ENCODE measurements around the gene PTPRO. TPM values are rescaled to one million over a fixed set of nuclear protein-coding genes. Genes with fewer than 3 reads are reported as not detected.
"Not testable (repeated sequence)": the region's sequence is repeated elsewhere in the genome, so short reads cannot be mapped to it uniquely, and the experiment has no call there.

Gene PTPRO
- polyA plus RNA-seq, 3 donors: 186 to 231 (median 195) TPM

DNA sequence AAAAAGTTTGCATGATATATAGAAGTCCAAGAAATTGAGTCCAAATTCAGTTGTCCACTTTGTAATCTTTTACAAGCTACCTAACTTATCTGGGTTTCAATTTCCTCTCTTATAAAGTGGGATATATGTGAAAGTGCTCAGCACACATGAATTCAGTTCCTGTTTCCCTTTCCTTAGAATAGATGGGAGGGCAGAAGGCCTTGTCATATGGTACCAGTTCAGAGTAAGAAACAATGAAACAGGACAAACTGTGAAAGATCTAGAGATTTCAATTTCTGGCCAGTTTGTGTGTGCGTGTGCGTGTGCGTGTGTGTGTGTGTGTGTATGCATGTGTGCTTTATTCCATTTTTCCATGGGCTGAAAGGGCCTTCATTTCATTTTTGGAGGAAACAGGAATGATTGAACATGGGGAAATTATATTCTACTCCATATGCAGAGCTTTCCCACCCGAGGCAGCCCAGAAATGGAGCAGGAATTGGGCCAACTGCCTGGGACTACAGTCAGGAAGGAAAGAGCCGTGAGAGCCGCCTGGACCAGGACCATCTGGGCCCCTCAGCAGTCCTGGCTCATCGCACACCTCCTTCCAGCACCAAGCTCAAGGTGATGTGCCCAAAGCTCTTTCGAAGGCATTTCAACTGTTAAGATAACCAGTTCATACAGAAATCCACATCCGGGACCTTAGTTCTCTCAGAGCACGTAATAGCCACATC lies 283.7 kb downstream of the PTPRO start:
- no peak for DNase-seq (ENCODE audit: extremely low read depth in 1 of 11, low read depth in 9 of 11, low spot score in 4 of 11)

DNA sequence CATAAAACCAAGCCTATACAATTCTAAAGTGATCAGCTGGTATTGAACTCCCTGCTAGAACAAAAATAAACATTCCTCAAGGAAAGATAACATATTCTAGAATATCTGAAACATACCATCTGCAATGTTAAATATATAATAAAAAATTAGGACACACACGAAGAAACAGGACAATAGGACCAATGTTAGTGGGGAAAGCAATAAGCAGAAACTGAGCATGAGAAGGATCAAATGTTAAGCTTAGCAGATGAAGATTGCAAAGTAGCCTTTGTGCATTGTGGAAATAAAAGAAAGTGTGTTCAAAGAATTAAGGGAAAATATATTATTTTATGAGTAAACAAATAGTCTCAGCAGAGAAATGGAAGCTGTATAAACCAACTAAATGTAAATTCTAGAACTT lies 286.1 kb downstream of the PTPRO start:
- no peak for DNase-seq (ENCODE audit: extremely low read depth in 1 of 11, low read depth in 9 of 11, low spot score in 4 of 11)

DNA sequence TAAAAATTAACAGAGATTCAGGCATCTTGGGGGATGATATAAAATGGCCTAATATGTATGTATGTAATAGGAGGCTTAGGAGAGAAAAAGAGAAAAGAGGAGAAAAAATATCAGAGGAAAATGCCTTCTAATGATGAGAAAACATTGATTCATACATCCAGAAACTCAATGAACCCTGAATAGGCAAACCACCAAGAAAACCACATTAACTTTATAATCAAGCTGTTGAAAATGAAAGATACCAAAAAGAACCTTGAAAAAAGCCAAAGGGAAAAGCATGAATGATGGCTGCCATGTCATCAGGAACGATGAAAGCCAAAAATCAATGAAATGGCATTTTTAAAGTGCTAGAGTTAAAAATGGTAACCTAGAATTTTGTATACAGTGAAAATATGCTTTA lies 286.6 kb downstream of the PTPRO start:
- no peak for DNase-seq (ENCODE audit: extremely low read depth in 1 of 11, low read depth in 9 of 11, low spot score in 4 of 11)

DNA sequence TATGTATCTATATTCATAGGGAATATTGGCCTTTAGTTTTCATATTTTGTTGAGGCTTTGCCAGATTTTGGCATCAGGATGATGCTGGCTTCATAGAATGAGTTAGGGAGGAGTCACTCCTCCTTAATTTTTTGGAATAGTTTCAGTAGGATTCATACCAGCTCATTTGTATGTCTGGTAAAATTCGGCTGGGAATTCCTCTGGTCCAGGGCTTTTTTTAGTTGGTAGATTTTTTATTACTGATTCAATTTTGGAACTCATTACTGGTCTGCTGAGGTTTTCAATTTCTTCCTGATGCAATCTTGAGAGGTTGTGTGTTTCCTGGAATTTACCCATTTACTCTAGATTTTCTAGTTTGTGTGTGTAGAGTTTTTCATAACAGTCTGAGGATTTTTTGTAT lies 291.7 kb downstream of the PTPRO start:
- no peak for DNase-seq (ENCODE audit: extremely low read depth in 1 of 11, low read depth in 9 of 11, low spot score in 4 of 11)

DNA sequence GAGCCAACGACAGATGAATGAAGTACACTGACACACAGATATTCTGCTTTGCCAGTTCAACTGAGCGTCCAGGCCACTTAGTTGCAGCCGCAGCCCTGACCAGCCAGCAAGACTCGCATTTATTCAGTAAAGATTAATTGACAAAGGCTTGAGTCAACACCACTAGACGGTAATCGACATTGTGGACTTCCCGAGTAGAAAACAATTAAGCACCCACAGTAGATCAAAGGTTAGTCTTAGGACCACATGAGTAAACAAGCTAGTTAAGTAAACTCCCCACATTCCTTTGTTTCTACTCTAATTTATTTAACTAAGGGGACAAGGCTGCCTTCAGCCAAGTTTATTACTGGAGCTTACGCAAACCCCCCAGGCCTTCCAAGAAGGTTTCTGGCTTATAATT lies 294.2 kb downstream of the PTPRO start:
- not testable (repeated sequence) for DNase-seq (ENCODE audit: extremely low read depth in 1 of 11, low read depth in 9 of 11, low spot score in 4 of 11)

DNA sequence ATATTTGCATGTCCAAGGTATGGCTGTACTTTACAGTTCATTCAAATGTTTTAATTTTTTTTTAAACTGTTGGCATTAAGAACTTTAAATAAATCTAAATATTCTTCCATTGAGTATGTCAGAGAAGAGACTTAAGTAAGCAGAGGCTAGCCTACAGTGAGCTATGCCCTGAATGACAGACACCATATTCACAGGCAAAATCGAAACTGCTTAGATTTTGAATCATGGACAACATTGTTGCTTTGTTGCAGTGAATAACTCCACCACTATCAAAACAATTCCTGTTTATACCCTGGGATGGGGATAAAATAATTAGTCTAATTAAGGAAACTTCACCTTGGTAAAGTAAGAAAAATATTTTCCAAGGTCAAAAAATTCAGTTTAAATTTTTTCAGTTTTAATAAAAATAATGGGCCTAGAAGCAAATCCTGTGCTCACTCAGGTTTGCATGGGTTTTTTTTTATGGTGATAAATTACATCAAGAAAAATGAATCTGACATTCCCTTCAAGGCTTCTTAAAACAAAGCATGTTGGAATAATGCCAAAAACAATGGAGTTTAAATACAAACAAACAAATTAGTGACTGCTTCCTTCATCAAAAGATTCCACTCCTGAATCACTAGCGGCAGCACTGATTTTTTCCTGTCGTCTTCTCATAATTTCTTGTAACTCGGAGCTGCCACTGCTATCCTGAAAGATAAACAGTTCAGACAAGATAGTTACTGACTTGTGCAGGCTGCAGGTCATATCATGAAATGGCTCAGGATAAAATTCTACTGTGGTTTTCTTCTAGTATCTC lies 298.6 kb downstream of the PTPRO start:
- DNase-seq (ENCODE audit: extremely low read depth in 1 of 11, low read depth in 9 of 11, low spot score in 4 of 11): no peak

DNA sequence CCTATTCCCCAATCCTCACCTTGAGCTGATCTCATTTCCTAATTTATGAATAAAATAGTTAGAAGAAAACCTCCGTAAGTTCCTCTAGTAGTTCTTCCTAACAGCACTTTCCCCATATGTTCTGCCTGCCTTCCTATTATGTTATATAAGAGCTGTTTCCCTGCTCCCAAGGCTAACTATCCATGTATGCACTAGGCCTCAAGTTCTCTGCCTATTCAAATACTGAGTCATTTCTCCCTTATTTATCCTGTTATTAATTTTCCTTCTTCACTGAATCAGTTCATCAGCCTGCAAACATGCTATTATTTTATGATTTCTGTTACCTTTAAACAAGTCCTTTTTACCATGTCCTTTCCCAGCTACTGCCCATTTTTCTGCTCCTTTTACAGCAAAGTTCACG lies 302.8 kb downstream of the PTPRO start:
- DNase-seq (ENCODE audit: extremely low read depth in 1 of 11, low read depth in 9 of 11, low spot score in 4 of 11): no peak

DNA sequence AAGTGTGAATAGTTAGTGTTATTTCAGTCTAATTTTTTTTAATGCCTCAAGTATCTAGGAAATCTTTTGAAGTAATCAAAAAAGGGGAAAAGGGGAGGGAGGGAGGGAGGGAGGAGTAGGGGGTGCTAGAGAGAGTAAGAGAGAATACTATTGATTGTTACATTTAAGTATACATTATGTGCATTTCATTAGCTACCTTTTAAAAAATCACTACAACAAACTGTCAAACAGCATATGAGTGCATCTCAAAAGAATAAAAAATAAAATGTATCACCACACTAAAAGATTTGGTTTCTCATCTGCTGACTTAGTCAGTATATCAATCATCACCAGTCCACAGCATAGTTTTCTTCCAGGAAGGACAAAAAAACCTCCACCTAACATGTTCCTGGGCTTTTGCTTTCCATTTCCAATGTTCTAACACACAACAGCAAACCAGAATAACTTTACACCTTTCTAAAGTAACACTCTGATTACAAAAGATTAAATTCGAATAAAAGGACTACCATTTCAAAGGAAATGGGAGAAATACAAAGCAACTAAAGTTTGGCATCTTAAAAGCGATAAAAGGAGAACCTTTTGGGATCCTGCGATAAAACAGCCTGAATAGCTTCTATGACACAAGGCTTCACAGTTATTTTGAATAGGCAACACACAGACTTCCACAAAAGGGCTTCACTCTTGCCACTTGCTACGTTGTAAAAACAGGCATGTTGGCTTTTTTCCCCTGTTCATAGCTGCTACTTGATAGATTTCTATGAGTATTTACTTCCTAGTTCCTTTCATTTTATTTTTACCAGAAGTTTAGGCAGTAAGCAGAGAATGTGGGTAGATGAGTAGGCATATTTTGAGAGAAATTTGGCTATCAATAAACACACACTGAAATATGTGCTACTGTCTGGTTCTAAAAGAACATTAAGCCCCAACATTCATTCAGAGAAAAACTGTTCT lies 306.0 kb downstream of the PTPRO start:
- DNase-seq (ENCODE audit: extremely low read depth in 1 of 11, low read depth in 9 of 11, low spot score in 4 of 11): no peak

DNA sequence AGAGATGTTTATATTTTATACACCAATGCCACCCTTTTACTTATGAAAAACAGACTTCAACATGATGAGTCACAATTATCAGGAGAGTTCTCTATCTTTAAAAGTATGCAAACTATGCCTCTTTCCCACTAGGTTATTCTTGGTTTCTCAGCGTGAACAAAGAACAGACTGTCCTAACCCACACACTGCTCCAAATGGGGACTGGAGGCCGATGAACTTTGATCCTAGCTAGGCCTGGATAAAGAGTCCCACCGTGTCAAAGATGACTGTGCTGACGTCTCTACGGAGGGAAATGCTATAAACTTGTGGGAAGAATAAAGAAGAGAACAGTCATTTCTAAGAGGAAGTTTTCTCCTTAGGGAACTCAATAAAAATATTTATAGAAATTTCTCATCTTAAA lies 306.8 kb downstream of the PTPRO start:
- no peak for DNase-seq (ENCODE audit: extremely low read depth in 1 of 11, low read depth in 9 of 11, low spot score in 4 of 11)

DNA sequence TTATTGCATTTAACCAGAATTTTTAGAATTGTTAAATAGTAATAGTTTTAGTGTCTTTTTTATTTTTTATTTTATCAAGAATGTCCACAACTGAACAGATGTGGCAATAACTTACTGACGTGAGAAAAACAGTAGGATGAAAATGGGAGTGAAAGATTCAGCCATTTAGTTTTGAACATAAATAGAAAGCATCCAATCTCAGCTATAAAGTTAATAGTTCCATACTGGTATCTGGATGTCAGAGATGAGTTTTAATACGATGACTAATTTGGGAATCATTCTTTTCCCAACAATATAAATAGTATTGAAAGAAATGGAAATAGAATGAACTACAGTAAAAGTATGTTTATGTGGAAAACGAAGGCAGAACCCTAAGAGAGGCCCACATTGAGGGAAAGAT lies 307.5 kb downstream of the PTPRO start:
- no peak for DNase-seq (ENCODE audit: extremely low read depth in 1 of 11, low read depth in 9 of 11, low spot score in 4 of 11)

DNA sequence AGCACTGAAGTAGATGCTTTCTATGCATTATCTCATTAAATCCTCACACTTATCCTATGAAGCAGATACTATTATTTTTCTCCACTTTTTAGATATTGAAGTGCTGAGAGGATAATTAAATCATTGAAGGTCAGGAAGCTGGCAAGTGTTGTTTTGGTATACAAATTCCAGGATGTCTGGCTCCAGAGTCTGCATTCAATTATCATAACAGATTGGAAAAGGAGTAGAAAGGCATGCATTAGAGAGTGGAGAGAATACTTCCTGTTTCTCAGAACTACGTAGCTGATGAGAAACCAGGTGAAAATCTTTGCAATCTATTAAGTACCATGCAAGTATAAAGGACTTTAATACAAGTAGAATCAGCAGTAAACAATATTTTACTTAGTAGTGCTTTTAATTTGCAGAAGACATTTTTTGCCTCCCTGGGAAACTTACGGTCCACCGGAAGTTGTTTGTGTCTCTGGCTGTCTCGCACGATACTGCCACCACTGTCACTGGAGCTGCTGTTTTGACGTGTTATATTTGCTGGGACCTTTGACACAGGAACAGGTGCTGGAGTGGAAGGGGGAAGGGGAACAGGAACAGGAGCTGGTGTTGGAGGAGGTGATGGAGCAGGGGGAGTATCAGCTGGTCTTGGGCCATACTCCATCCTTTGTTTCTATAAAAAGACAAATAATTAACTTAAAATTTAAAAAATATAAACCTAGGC lies 308.9 kb downstream of the PTPRO start:
- DNase-seq (ENCODE audit: extremely low read depth in 1 of 11, low read depth in 9 of 11, low spot score in 4 of 11): no peak

DNA sequence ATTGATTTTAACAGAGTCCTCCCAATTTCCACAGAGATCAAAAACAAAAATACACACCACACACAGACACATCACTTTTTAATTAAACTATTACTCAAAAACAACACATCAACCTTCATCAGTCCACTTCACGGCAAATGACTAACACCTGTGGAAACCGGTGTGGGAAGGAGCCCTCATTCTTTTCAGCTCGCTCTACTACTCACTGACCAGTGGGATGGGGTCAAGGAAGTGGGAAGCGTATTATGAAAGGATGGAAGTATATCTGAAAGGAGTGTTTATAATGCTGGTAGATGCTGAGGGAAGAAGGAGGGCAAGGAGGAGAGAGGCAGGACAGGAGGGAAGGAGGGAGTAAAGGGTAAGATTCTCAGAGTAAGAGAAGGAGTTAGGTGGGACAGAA lies 310.4 kb downstream of the PTPRO start:
- DNase-seq (ENCODE audit: extremely low read depth in 1 of 11, low read depth in 9 of 11, low spot score in 4 of 11): no peak

DNA sequence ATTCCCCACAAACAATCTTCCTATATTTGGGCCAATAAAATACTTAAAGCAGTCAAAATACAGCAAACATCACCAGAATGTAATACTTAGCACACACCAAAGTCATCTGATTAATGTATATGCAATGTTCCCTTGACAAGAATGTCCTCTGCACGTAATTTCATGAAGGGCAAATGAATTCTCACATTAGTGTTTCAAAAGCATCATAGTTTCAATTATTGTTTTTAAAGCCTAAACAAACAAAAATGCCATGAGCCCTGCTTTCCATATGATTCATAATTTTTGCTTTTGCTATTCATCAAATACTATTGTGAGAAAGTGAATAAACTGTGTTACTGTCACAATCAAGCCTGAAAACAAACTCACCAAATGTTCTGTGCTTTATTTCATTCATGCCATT lies 310.9 kb downstream of the PTPRO start:
- no peak for DNase-seq (ENCODE audit: extremely low read depth in 1 of 11, low read depth in 9 of 11, low spot score in 4 of 11)

DNA sequence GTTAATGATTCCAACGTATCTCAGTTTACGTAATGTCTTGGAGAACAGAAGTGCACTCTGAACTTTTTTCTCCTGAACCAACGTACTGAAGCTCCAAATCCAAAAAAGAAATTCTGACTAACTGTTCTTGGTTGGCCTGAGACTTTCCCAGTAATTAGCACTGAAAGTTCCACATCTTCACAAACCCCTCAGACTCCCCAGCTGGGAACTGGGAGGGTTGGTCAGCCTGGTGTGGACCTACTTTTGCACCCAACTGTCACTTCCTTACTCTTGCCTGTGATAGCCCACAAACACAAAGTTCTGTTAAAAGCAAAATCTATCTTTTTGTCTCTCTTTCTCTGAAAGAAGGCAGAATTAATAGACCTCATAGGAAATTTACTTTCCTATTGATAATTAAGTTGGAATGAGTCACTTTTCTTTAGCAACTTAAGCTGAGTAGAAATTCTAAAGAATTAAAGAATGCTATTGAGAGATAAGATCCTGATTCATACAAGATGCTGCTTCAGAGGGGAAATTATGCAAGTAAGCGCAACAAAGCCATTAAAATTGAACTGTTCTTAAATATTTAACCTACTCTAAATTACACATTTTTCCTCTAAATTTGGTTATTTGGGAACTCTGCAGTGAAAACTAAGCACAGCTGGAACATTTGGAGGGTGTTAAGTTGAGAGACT lies 311.8 kb downstream of the PTPRO start:
- no peak for DNase-seq (ENCODE audit: extremely low read depth in 1 of 11, low read depth in 9 of 11, low spot score in 4 of 11)

DNA sequence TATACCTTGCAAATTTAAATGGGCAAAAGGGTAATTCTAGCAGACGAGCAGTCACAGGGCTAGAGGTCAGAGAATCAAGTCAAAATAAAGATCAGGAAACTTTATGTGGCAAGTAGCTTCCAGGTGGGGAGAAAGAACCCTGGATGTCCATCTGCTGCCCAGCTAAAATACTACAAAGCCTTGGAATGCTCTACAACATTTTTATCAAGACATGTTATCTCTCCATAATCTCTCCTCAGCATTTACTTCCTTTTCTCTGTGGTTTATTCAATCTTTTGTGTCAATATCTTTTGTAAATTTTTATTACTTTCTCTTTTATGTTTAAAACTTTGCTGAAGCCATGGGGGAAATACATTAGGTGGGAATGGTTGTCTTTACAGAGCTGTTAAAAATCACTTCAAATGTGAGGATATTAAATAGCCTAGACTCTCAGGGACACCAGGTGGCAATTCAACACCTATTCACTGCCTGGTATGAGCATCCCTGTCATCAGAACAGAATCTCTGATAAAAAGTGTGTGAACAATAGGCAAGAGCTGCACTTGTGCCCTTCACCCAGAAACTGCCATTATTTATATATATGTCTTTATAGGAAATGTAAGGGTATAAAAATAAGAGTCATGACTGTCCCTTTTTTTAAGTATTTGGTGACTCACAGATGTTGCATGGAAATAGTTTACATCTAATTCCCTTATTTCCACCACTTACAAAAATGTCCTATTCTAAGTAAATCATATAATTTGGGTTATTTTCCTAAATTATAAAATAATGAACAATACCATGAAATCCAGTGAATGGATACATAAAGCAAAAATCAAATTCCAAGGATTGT lies 314.0 kb downstream of the PTPRO start:
- no peak for DNase-seq (ENCODE audit: extremely low read depth in 1 of 11, low read depth in 9 of 11, low spot score in 4 of 11)

DNA sequence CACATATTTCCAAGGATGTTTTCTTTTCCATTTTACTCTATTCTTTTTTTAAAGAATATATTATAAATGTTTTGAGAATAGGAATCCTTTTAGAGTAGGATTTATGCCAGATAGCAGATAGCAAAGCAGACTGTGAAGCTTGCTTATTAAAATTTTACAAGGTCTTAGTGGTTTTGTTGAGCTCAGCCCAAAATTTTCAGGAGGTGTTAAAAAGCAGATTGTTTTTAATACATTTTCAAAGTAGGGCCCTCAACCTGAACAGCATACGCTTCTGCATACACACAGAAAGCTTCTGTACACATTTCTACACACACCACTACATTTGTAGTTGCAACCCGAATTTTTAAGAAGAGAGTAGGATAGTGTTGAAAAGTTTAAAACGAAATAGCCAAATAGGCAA lies 315.9 kb downstream of the PTPRO start:
- no peak for DNase-seq (ENCODE audit: extremely low read depth in 1 of 11, low read depth in 9 of 11, low spot score in 4 of 11)

DNA sequence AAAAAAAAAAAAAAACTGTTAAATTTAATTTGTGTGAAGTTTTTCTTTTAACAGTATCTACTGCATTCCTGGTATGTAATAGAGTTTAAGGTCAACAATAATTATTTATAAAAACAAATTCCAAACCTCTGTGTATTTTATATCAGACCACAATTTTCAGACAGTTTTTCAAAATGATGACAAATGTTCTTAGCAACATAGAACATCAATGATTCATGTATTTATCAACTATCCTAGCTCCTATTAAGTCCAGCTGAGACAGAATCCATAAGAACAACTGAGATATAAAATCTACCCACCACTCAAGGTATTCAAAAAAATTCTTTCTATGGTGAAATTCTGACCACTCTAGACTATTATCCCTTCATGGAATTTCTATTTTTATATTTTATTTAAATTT lies 322.4 kb downstream of the PTPRO start:
- DNase-seq (ENCODE audit: extremely low read depth in 1 of 11, low read depth in 9 of 11, low spot score in 4 of 11): no peak

DNA sequence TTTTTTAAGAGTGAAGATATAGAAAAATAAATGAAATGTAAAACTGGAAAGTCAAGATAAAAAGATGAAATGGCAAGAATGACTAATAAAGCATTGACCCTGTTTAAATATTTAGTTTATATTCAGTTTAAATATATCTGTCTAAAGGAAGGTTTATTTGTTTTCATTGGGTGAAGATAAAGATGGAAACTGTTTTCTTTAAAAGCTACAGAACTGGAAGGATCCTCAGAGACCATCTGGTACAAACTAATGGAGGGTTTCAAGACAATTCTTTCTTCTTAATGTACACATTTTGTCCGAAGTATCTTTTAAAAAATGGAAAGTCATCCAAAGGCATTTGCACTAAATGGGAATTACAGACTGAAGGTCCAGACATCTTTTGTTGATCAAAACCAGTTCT lies 324.3 kb downstream of the PTPRO start:
- no peak for DNase-seq (ENCODE audit: extremely low read depth in 1 of 11, low read depth in 9 of 11, low spot score in 4 of 11)

Measured in renal cortex interstitium (tissue), 11 donors.